IPS-18a (cell line): ENCODE results near the gene RAB11FIP3.

ENCODE experiments used
- H3K27ac ChIP-seq: one replicate; pipeline ENCODE4 v1.5.1; 2013; ENCODE audit warnings: low read length
- H3K27me3 ChIP-seq: one replicate; pipeline ENCODE4 v1.6.1; 2013; ENCODE audit warnings: mild to moderate bottlenecking, low read length; ENCODE audit not compliant: control insufficient read depth, insufficient read depth
- H3K36me3 ChIP-seq: one replicate; pipeline ENCODE4 v1.6.1; 2013; ENCODE audit warnings: low read depth, low read length; ENCODE audit not compliant: control insufficient read depth
- H3K4me1 ChIP-seq: one replicate; pipeline ENCODE4 v1.6.1; 2013; ENCODE audit warnings: low read depth, low read length; ENCODE audit not compliant: control insufficient read depth
- H3K4me3 ChIP-seq: one replicate; pipeline ENCODE4 v1.5.1; 2013; ENCODE audit warnings: low read length
- H3K9ac ChIP-seq: one replicate; pipeline ENCODE4 v1.6.1; 2013; ENCODE audit warnings: mild to moderate bottlenecking, low read length, moderate library complexity
- H3K9me3 ChIP-seq: one replicate; pipeline ENCODE4 v1.6.1; 2013; ENCODE audit warnings: low read depth, low read length; ENCODE audit not compliant: control insufficient read depth

The RAB11FIP3 gene

GRCh38 chr16:536746-537145 is 111.3 kb downstream of the RAB11FIP3 start:
- H3K36me3 ChIP-seq = no peaks in the 10 kb centered on the region
- H3K27me3 ChIP-seq = no peaks in the 10 kb centered on the region
- H3K4me1 ChIP-seq = no peaks in the 10 kb centered on the region
- H3K9ac ChIP-seq = no peak overlapping the region
- no peak overlapping the region for H3K4me3 ChIP-seq
- no peaks in the 10 kb centered on the region for H3K9me3 ChIP-seq
- no peak overlapping the region for H3K27ac ChIP-seq

GRCh38 chr16:537415-538335 is 112.2 kb downstream of the RAB11FIP3 start:
- Histone ChIP-seq H3K9me3 (no peaks in the 10 kb centered on the region), H3K27ac (no peak overlapping the region), H3K27me3 (no peaks in the 10 kb centered on the region), H3K4me1 (no peaks in the 10 kb centered on the region), H3K36me3 (no peaks in the 10 kb centered on the region), H3K9ac (no peak overlapping the region), H3K4me3 (no peak overlapping the region)

GRCh38 chr16:539901-540530 is 114.6 kb downstream of the RAB11FIP3 start:
- Histone ChIP-seq H3K9me3 (no peaks in the 10 kb centered on the region), H3K4me1 (no peaks in the 10 kb centered on the region), H3K27me3 (no peaks in the 10 kb centered on the region), H3K4me3 (no peak overlapping the region), H3K9ac (no peak overlapping the region), H3K36me3 (no peaks in the 10 kb centered on the region), H3K27ac (no peak overlapping the region)

GRCh38 chr16:540645-541340 is 115.3 kb downstream of the RAB11FIP3 start:
- Histone ChIP-seq H3K27ac (no peak overlapping the region), H3K9ac (no peak overlapping the region), H3K36me3 (no peaks in the 10 kb centered on the region), H3K4me3 (no peak overlapping the region), H3K27me3 (no peaks in the 10 kb centered on the region), H3K9me3 (no peaks in the 10 kb centered on the region), H3K4me1 (no peaks in the 10 kb centered on the region)

GRCh38 chr16:543301-544164 is 118.1 kb downstream of the RAB11FIP3 start:
- H3K27ac ChIP-seq = no peak overlapping the region
- no peak overlapping the region for H3K4me3 ChIP-seq
- no peaks in the 10 kb centered on the region for H3K9me3 ChIP-seq
- no peak overlapping the region for H3K9ac ChIP-seq
- H3K36me3 ChIP-seq = no peaks in the 10 kb centered on the region
- H3K4me1 ChIP-seq = no peaks in the 10 kb centered on the region
- no peaks in the 10 kb centered on the region for H3K27me3 ChIP-seq

GRCh38 chr16:544517-544916 is 119.1 kb downstream of the RAB11FIP3 start:
- Histone ChIP-seq H3K4me1 (no peaks in the 10 kb centered on the region), H3K27me3 (no peaks in the 10 kb centered on the region), H3K9ac (no peak overlapping the region), H3K27ac (no peak overlapping the region), H3K4me3 (no peak overlapping the region), H3K36me3 (no peaks in the 10 kb centered on the region), H3K9me3 (no peaks in the 10 kb centered on the region)

- no peak overlapping the region for H3K4me3 ChIP-seq
- no peaks in the 10 kb centered on the region for H3K36me3 ChIP-seq
- H3K27ac ChIP-seq = no peak overlapping the region
- no peaks in the 10 kb centered on the region for H3K9me3 ChIP-seq
- H3K9ac ChIP-seq = no peak overlapping the region
- H3K4me1 ChIP-seq = no peaks in the 10 kb centered on the region
- no peaks in the 10 kb centered on the region for H3K27me3 ChIP-seq
Observed at GRCh38 chr16:546909-547770, 121.7 kb downstream of the RAB11FIP3 start.

- no peaks in the 10 kb centered on the region for H3K9me3 ChIP-seq
- no peak overlapping the region for H3K4me3 ChIP-seq
- H3K27ac ChIP-seq = no peak overlapping the region
- H3K27me3 ChIP-seq = no peaks in the 10 kb centered on the region
- no peaks in the 10 kb centered on the region for H3K4me1 ChIP-seq
- no peaks in the 10 kb centered on the region for H3K36me3 ChIP-seq
- H3K9ac ChIP-seq = no peak overlapping the region
Observed at GRCh38 chr16:548586-548985, 123.1 kb downstream of the RAB11FIP3 start.

GRCh38 chr16:549544-550263 is 124.3 kb downstream of the RAB11FIP3 start:
- Histone ChIP-seq H3K9me3 (no peaks in the 10 kb centered on the region), H3K4me1 (no peaks in the 10 kb centered on the region), H3K27ac (no peak overlapping the region), H3K9ac (no peak overlapping the region), H3K27me3 (no peaks in the 10 kb centered on the region), H3K4me3 (no peak overlapping the region), H3K36me3 (no peaks in the 10 kb centered on the region)

GRCh38 chr16:551210-551609 is 125.8 kb downstream of the RAB11FIP3 start:
- Histone ChIP-seq H3K4me1 (no peaks in the 10 kb centered on the region), H3K36me3 (no peaks in the 10 kb centered on the region), H3K9ac (no peak overlapping the region), H3K9me3 (no peaks in the 10 kb centered on the region), H3K27me3 (no peaks in the 10 kb centered on the region), H3K27ac (no peak overlapping the region), H3K4me3 (no peak overlapping the region)
